Measurements from ENCODE around the gene INPP5B. TPM values are rescaled to one million over a fixed set of nuclear protein-coding genes. Genes with fewer than 3 reads are reported as not detected.

The INPP5B gene
- total RNA-seq (2022; extraction: Qiagen RNA extraction; ENCODE audit: low read depth) = 3.1 to 4.8 TPM (median 4.6 TPM) in 5 replicates

DNA sequence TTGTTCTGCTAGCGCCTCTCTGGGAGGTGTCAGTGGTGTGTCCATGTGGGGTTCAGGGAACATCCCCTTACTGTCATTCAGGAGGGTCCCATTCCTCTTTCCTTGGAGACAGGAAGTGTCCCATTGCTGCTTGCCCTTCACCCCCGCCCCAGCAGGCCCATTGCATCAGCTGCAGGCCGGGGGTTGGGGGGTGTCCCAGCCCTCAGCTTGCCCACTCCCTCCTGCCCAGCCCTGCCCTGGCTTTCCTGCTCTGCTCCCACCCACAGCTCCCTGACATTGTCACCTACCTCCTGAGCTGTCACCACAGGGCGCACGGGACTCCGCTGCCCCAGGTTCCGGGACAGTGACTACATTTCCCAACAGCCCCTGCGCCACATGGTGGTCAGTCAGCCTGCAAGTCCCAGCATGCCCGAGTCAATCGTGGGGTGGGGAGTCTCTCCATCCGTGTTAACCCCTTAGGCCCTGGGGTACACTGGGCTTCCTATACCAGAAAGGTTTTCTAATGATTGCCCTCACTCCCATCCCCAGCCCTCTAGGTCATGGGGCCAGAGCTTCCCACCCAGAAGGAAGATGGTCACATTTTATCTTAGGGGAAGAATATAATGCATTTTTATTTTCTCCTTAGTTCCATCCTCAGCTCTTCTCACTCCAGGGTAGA, at the start of gene INPP5B:
Gene INPP5B, minus strand, starts transcription at position 351 of the 658 bp plus-strand sequence. CDS start 745 bp downstream, outside the sequence.

DNA sequence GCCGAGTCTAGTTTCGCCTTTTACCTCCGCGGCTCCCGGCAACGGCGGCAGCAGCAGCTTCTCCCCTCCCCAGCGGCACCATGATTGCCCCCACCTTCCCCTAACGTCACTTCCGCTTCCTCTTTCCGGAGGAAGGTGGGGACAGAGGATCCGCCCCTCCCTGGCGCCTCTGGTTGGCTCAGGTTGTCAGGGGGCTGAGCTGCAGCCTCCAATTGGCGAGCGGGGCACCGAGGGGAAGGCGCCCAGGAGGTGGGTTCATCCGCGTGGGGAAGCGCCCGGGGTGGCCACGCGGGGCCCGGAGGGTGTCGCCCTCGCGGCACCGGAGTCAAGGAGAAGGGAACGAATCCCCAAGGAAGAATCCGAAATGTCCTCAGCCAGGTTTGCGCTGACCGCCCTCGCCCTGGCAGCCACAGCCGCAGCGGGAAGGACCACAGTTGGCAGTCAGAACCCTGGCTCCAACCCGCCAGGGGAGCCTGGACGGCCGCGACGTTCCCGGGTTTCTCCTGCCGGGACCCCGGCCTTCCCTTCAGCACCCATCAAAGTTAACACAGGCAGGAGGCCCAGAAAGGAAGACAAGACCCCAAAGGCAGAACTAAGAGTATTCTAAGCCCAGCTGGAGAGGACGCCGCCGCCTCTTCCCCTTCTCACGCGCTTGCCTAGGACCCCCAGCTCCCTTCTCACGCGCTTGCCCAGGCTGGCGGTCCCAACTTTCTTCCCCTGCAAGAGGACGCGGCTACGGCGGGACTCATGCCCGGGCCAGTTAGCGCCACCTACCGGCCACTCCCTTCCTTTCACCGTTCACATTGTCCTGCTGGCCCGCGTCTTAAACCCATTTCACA, 87.1 kb downstream of the INPP5B start, which contains the start of gene MTF1:
Gene MTF1, minus strand, starts transcription at position 86 of the 839 bp plus-strand sequence. CDS start 1,934 bp downstream, outside the sequence.

Other genes with a start within 250 kb of the INPP5B start
- gene EPHA10, start 181.9 kb downstream of the INPP5B start, total RNA-seq (2022; extraction: Qiagen RNA extraction; ENCODE audit: low read depth) = 0.96 to 2.1 TPM (median 1.3 TPM) in 5 replicates
- 21.3 to 25.5 TPM (median 24.6 TPM) in 5 replicates for gene MANEAL, start 153.2 kb downstream of the INPP5B start, total RNA-seq (2022; extraction: Qiagen RNA extraction; ENCODE audit: low read depth)
- gene C1orf122, start 139.3 kb downstream of the INPP5B start, total RNA-seq (2022; extraction: Qiagen RNA extraction; ENCODE audit: low read depth) = 38.4 to 66.0 TPM (median 58.1 TPM) in 5 replicates
- gene YRDC, start 138.8 kb downstream of the INPP5B start, total RNA-seq (2022; extraction: Qiagen RNA extraction; ENCODE audit: low read depth) = 11.7 to 19.1 TPM (median 17.7 TPM) in 5 replicates
- gene MTF1, start 87.5 kb downstream of the INPP5B start, total RNA-seq (2022; extraction: Qiagen RNA extraction; ENCODE audit: low read depth) = 4.4 to 5.4 TPM (median 5.2 TPM) in 5 replicates
- 48.4 to 88.9 TPM (median 52.5 TPM) in 5 replicates for gene SF3A3, start 43.0 kb upstream of the INPP5B start, total RNA-seq (2022; extraction: Qiagen RNA extraction; ENCODE audit: low read depth)
- 8.9 to 9.7 TPM (median 9.5 TPM) in 5 replicates for gene FHL3, start 58.5 kb upstream of the INPP5B start, total RNA-seq (2022; extraction: Qiagen RNA extraction; ENCODE audit: low read depth)
- 41.0 to 64.8 TPM (median 45.2 TPM) in 5 replicates for gene UTP11, start 65.7 kb upstream of the INPP5B start, total RNA-seq (2022; extraction: Qiagen RNA extraction; ENCODE audit: low read depth)
- gene POU3F1, start 99.7 kb upstream of the INPP5B start, total RNA-seq (2022; extraction: Qiagen RNA extraction; ENCODE audit: low read depth) = not detected in 5 replicates